Spinal cord (tissue), 10 donors: ENCODE data around the gene HINT3. TPM values are rescaled to one million over a fixed set of nuclear protein-coding genes. Genes with fewer than 3 reads are reported as not detected.
A peak's percentile ranks its signal among the peaks of the same experiment; 100 is the strongest.
"Not testable (repeated sequence)": the region's sequence is repeated elsewhere in the genome, so short reads cannot be mapped to it uniquely, and the experiment has no call there.

ENCODE experiments used
- DNase-seq, 6 donors: peaks; one replicate each; pipeline versions ENCODE4 v3.0.0 to v3.0.0-alpha.2; 2013 to 2015; ENCODE audit warnings: low spot score in 6 of 6, low read depth in 4 of 6
- H3K27ac ChIP-seq: one replicate; pipeline ENCODE4 v1.5.1; 2013; ENCODE audit warnings: low read depth, low read length, control low read depth
- H3K27me3 ChIP-seq: one replicate; pipeline ENCODE4 v1.6.1; 2013; ENCODE audit warnings: low read length; ENCODE audit not compliant: control insufficient read depth, insufficient read depth
- H3K36me3 ChIP-seq: one replicate; pipeline ENCODE4 v1.6.1; 2013; ENCODE audit warnings: low read length; ENCODE audit not compliant: control insufficient read depth, insufficient read depth
- H3K4me1 ChIP-seq: one replicate; pipeline ENCODE4 v1.6.1; 2013; ENCODE audit warnings: low read length; ENCODE audit not compliant: control insufficient read depth, insufficient read depth
- H3K4me3 ChIP-seq: one replicate; pipeline ENCODE4 v1.5.1; 2013; ENCODE audit warnings: low read depth, low read length, control low read depth
- H3K9me3 ChIP-seq: one replicate; pipeline ENCODE4 v1.6.1; 2013; ENCODE audit warnings: low read length; ENCODE audit not compliant: control insufficient read depth, insufficient read depth
- WGBS: methylation state at CpG from one replicate; pipeline ENCODE4 v1.1.5; 2013; ENCODE audit warnings: missing lambda C conversion rate; ENCODE audit not compliant: insufficient coverage; 5-methylcytosine and 5-hydroxymethylcytosine counted together
- long read RNA-seq, 4 donors: transcript quantifications; one replicate each; lab custom pipeline, GENCODE V29; 2026
- polyA plus RNA-seq, 2 donors: library from polyadenylated mRNA; unstranded; fragments of 120-200 nt; gene quantifications; one replicate each; pipeline ENCODE4 v1.2.1, GENCODE V29; 2013; ENCODE audit not compliant: insufficient read length in 2 of 2
- total RNA-seq, 2 donors: library from RNA; depleted of rRNA in 1 of 2; stranded (reverse); fragments of 120-200 nt in 1 of 2; fragments of >200 nt in 1 of 2; gene quantifications; one replicate each; pipeline versions ENCODE4 v1.2.3 to v1.2.4, GENCODE V29; 2013 to 2014
- donor health status: healthy.

Gene HINT3
- total RNA-seq (10 to 100 TPM; 32.6 to 75.0 TPM), polyA plus RNA-seq (10 to 100 TPM; 46.3 to 70.4 TPM)
- long read RNA-seq, donor 1, transcript HINT3-201 (5 exons, 3,314 nt): major isoform, 16 of 34 reads
- long read RNA-seq, donor 1, partial matches to known transcripts: 18 of 34 reads
- long read RNA-seq, donor 1, other reads (novel, unspliced or antisense): 0 of 34 reads
- long read RNA-seq, donor 2, transcript HINT3-201 (5 exons, 3,314 nt): major isoform, 6 of 21 reads
- long read RNA-seq, donor 2, partial matches to known transcripts: 15 of 21 reads
- long read RNA-seq, donor 2, other reads (novel, unspliced or antisense): 0 of 21 reads
- long read RNA-seq, donor 3, transcript HINT3-201 (5 exons, 3,314 nt): major isoform, 12 of 12 reads
- long read RNA-seq, donor 3, partial matches to known transcripts: 0 of 12 reads
- long read RNA-seq, donor 3, other reads (novel, unspliced or antisense): 0 of 12 reads
- long read RNA-seq, donor 4, transcript HINT3-201 (5 exons, 3,314 nt): major isoform, 13 of 13 reads
- long read RNA-seq, donor 4, partial matches to known transcripts: 0 of 13 reads
- long read RNA-seq, donor 4, other reads (novel, unspliced or antisense): 0 of 13 reads

GRCh38 chr6:125956506-125957390 is at the start of gene HINT3:
Gene HINT3, plus strand, starts transcription at chr6:125956770. Its CDS starts 208 bp downstream, at chr6:125956978.
- WGBS: under 1% methylated on average over 82 of the region's 82 CpGs
- Histone ChIP-seq H3K36me3 (no peaks in the 10 kb centered on the region), H3K4me3 (peak within 1 kb of the TSS; percentile 99), H3K27me3 (no peaks in the 10 kb centered on the region), H3K9me3 (no peaks in the 10 kb centered on the region), H3K4me1 (no peaks in the 10 kb centered on the region), H3K27ac (peak within 1 kb of the TSS; percentile 97)
- DNase-seq: peak; percentile 96 to 99 (median 98)

- Histone ChIP-seq H3K27ac (no peak overlapping the region), H3K9me3 (no peaks in the 10 kb centered on the region), H3K4me1 (no peaks in the 10 kb centered on the region), H3K27me3 (no peaks in the 10 kb centered on the region), H3K4me3 (no peak overlapping the region), H3K36me3 (no peaks in the 10 kb centered on the region)
- DNase-seq: no peak
- WGBS: no CpG with 5 or more reads among the region's 3 CpGs
Observed at GRCh38 chr6:125910527-125910926, 46.0 kb upstream of the HINT3 start.

- H3K27me3 ChIP-seq, H3K36me3 ChIP-seq, H3K4me1 ChIP-seq, H3K27ac ChIP-seq, H3K4me3 ChIP-seq, H3K9me3 ChIP-seq, DNase-seq: not testable (repeated sequence)
- WGBS: 20% methylated on average over 3 of the region's 4 CpGs
Observed at GRCh38 chr6:125911051-125911451, 45.5 kb upstream of the HINT3 start.

GRCh38 chr6:125912430-125912829 is 44.1 kb upstream of the HINT3 start:
- H3K4me3 ChIP-seq, H3K9me3 ChIP-seq, H3K36me3 ChIP-seq, H3K27me3 ChIP-seq, H3K4me1 ChIP-seq, H3K27ac ChIP-seq, DNase-seq: not testable (repeated sequence)
- 50% methylated on average over 1 of the region's 2 CpGs for WGBS

- no CpG with 5 or more reads among the region's 1 CpG for WGBS
- no peaks in the 10 kb centered on the region for H3K9me3 ChIP-seq
- no peak overlapping the region for H3K4me3 ChIP-seq
- H3K36me3 ChIP-seq: no peaks in the 10 kb centered on the region
- H3K4me1 ChIP-seq: no peaks in the 10 kb centered on the region
- no peak for DNase-seq
- H3K27me3 ChIP-seq: no peaks in the 10 kb centered on the region
- no peak overlapping the region for H3K27ac ChIP-seq
Observed at GRCh38 chr6:125913145-125913544, 43.4 kb upstream of the HINT3 start.

- WGBS: 60% methylated on average over 1 of the region's 5 CpGs
- H3K4me3 ChIP-seq: no peak overlapping the region
- no peak for DNase-seq
- H3K36me3 ChIP-seq: no peaks in the 10 kb centered on the region
- H3K9me3 ChIP-seq: no peaks in the 10 kb centered on the region
- no peaks in the 10 kb centered on the region for H3K4me1 ChIP-seq
- H3K27ac ChIP-seq: no peak overlapping the region
- H3K27me3 ChIP-seq: no peaks in the 10 kb centered on the region
Observed at GRCh38 chr6:125913864-125914351, 42.7 kb upstream of the HINT3 start.

- 44% methylated on average over 1 of the region's 4 CpGs for WGBS
Observed at GRCh38 chr6:125918230-125918629, 38.3 kb upstream of the HINT3 start.

GRCh38 chr6:125918681-125919566 is 37.6 kb upstream of the HINT3 start:
- Histone ChIP-seq H3K27me3 (no peaks in the 10 kb centered on the region), H3K36me3 (peaks cover 4% of the 10 kb centered on the region), H3K9me3 (no peaks in the 10 kb centered on the region), H3K4me1 (no peaks in the 10 kb centered on the region), H3K4me3 (peak overlapping the region; percentile 20), H3K27ac (peak overlapping the region; percentile 70)
- WGBS: 46% methylated on average over 5 of the region's 13 CpGs
- peak in 3 of 6 donors; percentile 31 to 81 (median 72) for DNase-seq

More at GRCh38 chr6:125918230-125918629, 38.3 kb upstream of the HINT3 start:
- H3K4me3 ChIP-seq: no peak overlapping the region
- peaks cover 4% of the 10 kb centered on the region for H3K36me3 ChIP-seq
- H3K9me3 ChIP-seq: no peaks in the 10 kb centered on the region
- H3K27ac ChIP-seq: no peak overlapping the region
- no peaks in the 10 kb centered on the region for H3K4me1 ChIP-seq
- DNase-seq: no peak
- no peaks in the 10 kb centered on the region for H3K27me3 ChIP-seq
